GM12801 (cell line): ENCODE measurements around the gene SF3A1.

Experiments used
- TF ChIP-seq, protein P1 (sequence below): IDR thresholded peaks from one replicate; pipeline ENCODE4 v1.5.1; 2011; ENCODE audit warnings: control low read depth; ENCODE audit not compliant: insufficient read length; ENCODE audit errors: extremely low read depth

SF3A1 gene

DNA sequence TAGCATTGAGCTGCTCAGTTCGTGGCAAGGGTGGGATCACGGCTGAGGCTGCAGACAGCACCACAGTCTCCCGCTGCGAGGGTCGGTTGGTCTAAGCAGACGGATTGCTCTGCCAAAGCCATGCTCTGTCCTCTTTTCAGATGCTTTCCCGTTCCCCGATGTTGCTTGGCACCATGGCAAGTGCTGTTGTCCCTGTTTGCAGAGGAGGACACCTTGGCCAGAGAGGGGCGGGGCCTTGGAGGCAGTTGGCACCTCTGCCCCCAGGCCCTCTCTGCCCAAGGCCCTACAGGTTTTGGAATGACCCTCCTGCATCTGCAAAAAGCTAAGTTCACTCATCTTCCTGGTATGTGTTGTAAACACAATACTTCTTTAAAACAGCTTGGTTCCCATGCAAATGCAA is 11.7 kb upstream of the SF3A1 start:
- TF ChIP-seq, protein P1, sequence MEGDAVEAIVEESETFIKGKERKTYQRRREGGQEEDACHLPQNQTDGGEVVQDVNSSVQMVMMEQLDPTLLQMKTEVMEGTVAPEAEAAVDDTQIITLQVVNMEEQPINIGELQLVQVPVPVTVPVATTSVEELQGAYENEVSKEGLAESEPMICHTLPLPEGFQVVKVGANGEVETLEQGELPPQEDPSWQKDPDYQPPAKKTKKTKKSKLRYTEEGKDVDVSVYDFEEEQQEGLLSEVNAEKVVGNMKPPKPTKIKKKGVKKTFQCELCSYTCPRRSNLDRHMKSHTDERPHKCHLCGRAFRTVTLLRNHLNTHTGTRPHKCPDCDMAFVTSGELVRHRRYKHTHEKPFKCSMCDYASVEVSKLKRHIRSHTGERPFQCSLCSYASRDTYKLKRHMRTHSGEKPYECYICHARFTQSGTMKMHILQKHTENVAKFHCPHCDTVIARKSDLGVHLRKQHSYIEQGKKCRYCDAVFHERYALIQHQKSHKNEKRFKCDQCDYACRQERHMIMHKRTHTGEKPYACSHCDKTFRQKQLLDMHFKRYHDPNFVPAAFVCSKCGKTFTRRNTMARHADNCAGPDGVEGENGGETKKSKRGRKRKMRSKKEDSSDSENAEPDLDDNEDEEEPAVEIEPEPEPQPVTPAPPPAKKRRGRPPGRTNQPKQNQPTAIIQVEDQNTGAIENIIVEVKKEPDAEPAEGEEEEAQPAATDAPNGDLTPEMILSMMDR = no peak

DNA sequence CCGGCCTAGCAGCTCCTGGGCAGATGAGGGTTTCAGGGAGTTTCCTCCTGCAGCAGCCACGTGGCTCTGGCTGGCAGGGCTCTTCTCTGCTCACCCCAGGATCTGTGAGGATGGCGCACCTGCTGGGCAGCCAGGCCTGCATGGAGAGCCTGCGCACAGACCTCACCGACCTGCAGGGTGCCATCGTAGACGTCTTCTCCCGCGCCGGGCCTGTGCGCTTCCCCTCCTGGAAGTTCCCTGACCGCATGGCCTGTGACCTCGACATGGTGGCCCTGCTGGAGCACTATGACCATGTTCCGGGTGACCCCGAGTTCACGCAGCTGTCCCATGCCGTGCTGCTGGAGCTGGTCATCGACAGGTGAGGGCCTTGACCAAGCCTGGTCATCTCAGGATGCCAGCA is 9.2 kb upstream of the SF3A1 start:
- TF ChIP-seq, protein P1 = no peak

DNA sequence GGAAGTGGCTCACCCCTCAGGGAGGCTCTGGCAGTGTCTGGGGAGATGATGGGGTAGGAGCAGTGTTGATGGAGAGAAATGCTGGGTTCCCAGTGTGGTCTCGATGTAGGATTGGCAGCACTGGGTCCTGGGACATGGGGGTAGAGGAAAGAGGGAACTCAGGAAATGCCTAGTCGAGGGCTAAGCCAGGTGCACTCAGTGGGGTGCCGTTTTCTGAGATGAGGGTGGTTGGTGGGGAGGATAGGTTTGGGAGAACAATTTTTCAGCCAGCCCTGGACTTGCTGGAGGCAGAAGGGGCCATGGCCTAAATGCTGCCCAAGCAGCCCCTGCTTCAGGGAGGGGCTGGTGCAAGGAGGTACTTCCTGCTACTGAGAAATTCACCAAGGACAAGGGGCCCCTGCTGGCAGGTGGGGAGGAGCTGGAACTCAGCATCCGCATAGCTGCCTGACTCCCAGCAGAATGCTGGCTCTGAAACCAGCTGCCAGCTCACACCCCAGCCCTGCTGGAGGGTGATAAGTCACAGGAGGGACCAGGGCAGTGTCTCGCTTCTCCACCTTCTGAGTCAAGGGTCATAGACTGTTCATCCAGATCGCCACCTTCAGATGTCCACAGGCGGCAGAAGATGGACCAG is 6.1 kb upstream of the SF3A1 start:
- TF ChIP-seq, protein P1 = no peak

DNA sequence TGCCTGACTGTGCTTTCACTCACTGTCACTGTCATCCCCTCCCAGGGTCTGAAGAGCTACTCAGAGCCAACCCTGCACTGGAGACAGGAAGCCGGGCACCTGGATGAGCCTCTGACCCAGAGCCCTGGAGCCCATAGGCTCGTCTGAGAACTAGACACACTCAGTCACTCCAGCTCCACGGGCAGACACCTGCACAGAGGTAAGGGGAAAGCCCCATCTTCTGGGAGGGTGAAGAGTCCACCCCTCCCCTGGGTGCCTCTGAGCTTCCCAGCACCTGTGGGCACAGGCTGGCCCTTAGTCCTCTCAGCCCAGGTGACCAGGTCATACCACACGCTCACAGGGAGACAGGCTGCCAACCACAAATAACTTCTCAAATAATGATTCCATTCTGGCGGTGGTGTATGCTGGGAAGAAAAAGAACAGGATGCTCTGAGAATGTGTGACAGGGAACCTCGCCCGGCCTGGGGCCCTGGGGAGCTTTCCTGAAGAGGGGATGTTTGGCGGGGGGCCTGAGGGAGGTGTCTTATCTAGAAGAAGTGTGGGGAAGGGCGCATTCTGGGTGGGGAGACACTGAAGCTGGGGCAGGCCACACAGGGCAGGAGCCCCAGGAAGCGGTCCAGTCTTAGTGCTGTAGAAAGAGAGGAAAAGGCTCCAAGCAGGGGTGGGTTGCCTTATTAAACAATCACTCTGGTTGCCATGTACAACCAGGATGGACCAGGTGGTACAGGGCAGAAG is 5.4 kb upstream of the SF3A1 start:
- TF ChIP-seq, protein P1 = no peak

DNA sequence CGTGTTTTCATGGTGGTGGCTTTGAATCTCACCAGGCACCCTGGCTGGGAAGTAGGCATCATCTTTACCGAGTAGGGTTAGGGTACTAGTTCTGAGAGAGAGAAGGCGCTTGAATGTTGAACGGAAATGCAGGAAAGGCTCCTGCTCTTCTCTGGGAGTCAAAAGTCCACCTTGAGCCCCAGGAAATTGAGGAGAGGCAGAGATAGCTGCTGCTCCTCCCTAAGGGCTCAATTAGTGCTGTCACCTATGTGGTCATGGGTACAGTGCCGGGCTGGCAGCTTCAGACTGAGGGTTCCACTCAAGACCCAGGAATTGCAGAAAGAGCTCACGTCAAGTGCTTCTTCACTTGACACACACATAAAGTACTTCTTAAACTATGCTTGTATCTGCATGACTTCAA is 1.8 kb upstream of the SF3A1 start:
- TF ChIP-seq, protein P1 = no peak

DNA sequence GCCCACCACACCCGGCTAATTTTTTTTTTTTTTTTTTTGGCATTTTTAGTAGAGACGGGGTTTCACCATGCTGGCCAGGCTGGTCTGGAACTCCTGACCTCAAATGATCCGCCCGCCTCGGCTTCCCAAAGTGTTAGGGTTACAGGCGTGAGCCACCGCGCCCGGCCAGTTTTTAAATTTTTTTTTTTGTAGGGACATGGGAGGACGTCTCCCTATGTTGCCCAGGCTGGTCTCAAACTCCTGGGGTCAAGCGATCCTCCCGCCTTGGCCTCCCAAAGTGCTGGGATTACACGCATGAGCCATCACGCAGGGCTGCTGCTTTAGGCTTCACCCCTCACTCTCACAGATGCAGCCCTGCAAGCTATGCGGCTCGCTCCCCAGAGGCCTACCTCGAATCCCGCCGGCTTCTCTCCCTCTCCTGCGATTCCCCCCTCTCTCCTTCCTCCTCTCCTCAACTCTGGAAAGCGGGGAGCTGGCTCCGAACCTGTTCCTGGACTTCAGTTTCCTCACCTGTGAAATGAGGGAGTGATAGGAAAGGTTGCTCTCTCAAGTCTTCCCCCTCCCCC is 1.0 kb upstream of the SF3A1 start:
- TF ChIP-seq, protein P1 = no peak

DNA sequence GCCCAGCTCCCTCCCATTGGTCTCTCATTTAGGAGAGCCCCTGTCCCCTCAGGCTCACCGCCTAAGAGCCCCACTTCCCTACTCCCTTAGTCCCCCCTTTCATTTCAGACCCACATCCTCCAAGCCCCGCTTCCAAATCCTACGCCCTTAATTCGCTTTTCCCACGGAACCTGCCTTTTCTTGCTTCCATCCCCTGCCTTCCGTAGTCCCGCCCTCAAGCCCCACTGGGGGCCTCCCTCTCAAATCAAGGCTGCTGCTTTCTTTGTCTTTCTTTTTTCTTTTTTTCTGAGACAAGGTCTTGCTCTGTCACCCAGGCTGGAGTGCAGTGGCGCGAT is 509 bp upstream of the SF3A1 start:
- TF ChIP-seq, protein P1 = no peak
